Measurements from ENCODE around the gene NOS1AP.

The NOS1AP gene

GRCh38 chr1:162366149-162366548 is 296.7 kb downstream of the NOS1AP start:
- DNase-seq (ENCODE audit: low read depth in 3 of 3): no peak

- no peak for DNase-seq (ENCODE audit: low read depth in 3 of 3)
Observed at GRCh38 chr1:162366671-162367070, 297.2 kb downstream of the NOS1AP start.

- DNase-seq (ENCODE audit: low read depth in 3 of 3): no peak
Observed at GRCh38 chr1:162367073-162367472, 297.6 kb downstream of the NOS1AP start.

- no peak for DNase-seq (ENCODE audit: low read depth in 3 of 3)
Observed at GRCh38 chr1:162367772-162368171, 298.3 kb downstream of the NOS1AP start.

- DNase-seq (ENCODE audit: low read depth in 3 of 3): no peak
Observed at GRCh38 chr1:162368451-162368850, 299.0 kb downstream of the NOS1AP start.

GRCh38 chr1:162369571-162369970 is 300.1 kb downstream of the NOS1AP start:
- no peak for DNase-seq (ENCODE audit: low read depth in 3 of 3)

- no peak for DNase-seq (ENCODE audit: low read depth in 3 of 3)
Observed at GRCh38 chr1:162370161-162370560, 300.7 kb downstream of the NOS1AP start.

- no peak for DNase-seq (ENCODE audit: low read depth in 3 of 3)
Observed at GRCh38 chr1:162370721-162371120, 301.2 kb downstream of the NOS1AP start.

GRCh38 chr1:162371611-162372010 is 302.1 kb downstream of the NOS1AP start:
- no peak for DNase-seq (ENCODE audit: low read depth in 3 of 3)

GRCh38 chr1:162372159-162373071 is 302.9 kb downstream of the NOS1AP start:
- no peak for DNase-seq (ENCODE audit: low read depth in 3 of 3)

- DNase-seq (ENCODE audit: low read depth in 3 of 3): no peak
Observed at GRCh38 chr1:162373072-162373427, 303.6 kb downstream of the NOS1AP start.

GRCh38 chr1:162373541-162374260 is 304.2 kb downstream of the NOS1AP start:
- DNase-seq (ENCODE audit: low read depth in 3 of 3): no peak

- no peak for DNase-seq (ENCODE audit: low read depth in 3 of 3)
Observed at GRCh38 chr1:162374406-162374805, 304.9 kb downstream of the NOS1AP start.

- DNase-seq (ENCODE audit: low read depth in 3 of 3): no peak
Observed at GRCh38 chr1:162375463-162375862, 306.0 kb downstream of the NOS1AP start.

GRCh38 chr1:162376691-162377090 is 307.2 kb downstream of the NOS1AP start, which contains the start of gene SPATA46:
TSS of gene SPATA46 (minus strand) at chr1:162376854. CDS start at chr1:162376790, 64 bp downstream.
- no peak for DNase-seq (ENCODE audit: low read depth in 3 of 3)

- no peak for DNase-seq (ENCODE audit: low read depth in 3 of 3)
Observed at GRCh38 chr1:162380061-162380846, 310.8 kb downstream of the NOS1AP start.

GRCh38 chr1:162381383-162381782 is 311.9 kb downstream of the NOS1AP start, which contains the start of gene C1orf226:
TSS of gene C1orf226 (plus strand) at chr1:162381728. CDS start at chr1:162381902, 174 bp downstream.
- no peak for DNase-seq (ENCODE audit: low read depth in 3 of 3)

GRCh38 chr1:162381941-162382750 is 312.7 kb downstream of the NOS1AP start:
- no peak for DNase-seq (ENCODE audit: low read depth in 3 of 3)

GRCh38 chr1:162383091-162383490 is 313.6 kb downstream of the NOS1AP start:
- no peak for DNase-seq (ENCODE audit: low read depth in 3 of 3)

GRCh38 chr1:162383516-162383915 is 314.0 kb downstream of the NOS1AP start:
- no peak for DNase-seq (ENCODE audit: low read depth in 3 of 3)

GRCh38 chr1:162384116-162384515 is 314.6 kb downstream of the NOS1AP start:
- no peak for DNase-seq (ENCODE audit: low read depth in 3 of 3)
